Trophoblast cell (in vitro differentiated cells and primary cell): ENCODE measurements around the gene DISC1.

ENCODE experiments used
- DNase-seq, 2 donors: peaks; one replicate each; pipeline ENCODE4 v3.0.0-alpha.2; 2016
- H2AFZ ChIP-seq: 2 replicates; pipeline ENCODE4 v1.6.1; 2013; ENCODE audit warnings: low read length, moderate library complexity, mild to moderate bottlenecking; ENCODE audit not compliant: insufficient read depth, poor library complexity
- H2AK5ac ChIP-seq: 2 replicates; pipeline ENCODE4 v1.6.1; 2013; ENCODE audit warnings: mild to moderate bottlenecking, low read length
- H2BK120ac ChIP-seq: 2 replicates; pipeline ENCODE4 v1.6.1; 2013; ENCODE audit warnings: low read length, mild to moderate bottlenecking, moderate library complexity; ENCODE audit not compliant: insufficient read depth, poor library complexity
- H2BK12ac ChIP-seq: 2 replicates; pipeline ENCODE4 v1.6.1; 2013; ENCODE audit warnings: mild to moderate bottlenecking, low read length, moderate library complexity
- H2BK5ac ChIP-seq: 2 replicates; pipeline ENCODE4 v1.6.1; 2013; ENCODE audit warnings: low read length, low read depth, moderate library complexity, mild to moderate bottlenecking; ENCODE audit not compliant: poor library complexity
- H3K14ac ChIP-seq: 2 replicates; pipeline ENCODE4 v1.6.1; 2013; ENCODE audit warnings: mild to moderate bottlenecking, low read length
- H3K18ac ChIP-seq: 2 replicates; pipeline ENCODE4 v1.6.1; 2013; ENCODE audit warnings: mild to moderate bottlenecking, low read length
- H3K23ac ChIP-seq: 2 replicates; pipeline ENCODE4 v1.6.1; 2013; ENCODE audit warnings: low read length
- H3K27ac ChIP-seq: 2 replicates; pipeline ENCODE4 v1.5.1; 2013; ENCODE audit warnings: low read depth, mild to moderate bottlenecking, inconsistent platforms, low read length, moderate library complexity
- H3K27me3 ChIP-seq: 2 replicates; pipeline ENCODE4 v1.6.1; 2013; ENCODE audit warnings: inconsistent platforms, mild to moderate bottlenecking, low read length, moderate library complexity; ENCODE audit not compliant: insufficient read depth
- H3K36me3 ChIP-seq, 2 experiments: 1 replicate in 1 of 2; 2 replicates in 1 of 2; pipeline ENCODE4 v1.6.1; 2013; ENCODE audit warnings: low read length in 2 of 2, mild to moderate bottlenecking in 2 of 2, moderate library complexity in 1 of 2; ENCODE audit not compliant: insufficient read depth in 2 of 2, control insufficient read depth in 1 of 2
- H3K4ac ChIP-seq: 2 replicates; pipeline ENCODE4 v1.6.1; 2013; ENCODE audit warnings: low read depth, mild to moderate bottlenecking, low read length, moderate library complexity
- H3K4me1 ChIP-seq, 2 experiments: 1 replicate in 1 of 2; 2 replicates in 1 of 2; pipeline ENCODE4 v1.6.1; 2013; ENCODE audit warnings: low read length in 2 of 2, mild to moderate bottlenecking in 2 of 2, moderate library complexity in 1 of 2; ENCODE audit not compliant: insufficient read depth in 2 of 2, control insufficient read depth in 1 of 2
- H3K4me2 ChIP-seq: 2 replicates; pipeline ENCODE4 v1.6.1; 2013; ENCODE audit warnings: inconsistent platforms, mild to moderate bottlenecking, low read length, moderate library complexity
- H3K4me3 ChIP-seq: 2 replicates; pipeline ENCODE4 v1.5.1; 2013; ENCODE audit warnings: mild to moderate bottlenecking, low read depth, low read length, inconsistent platforms
- H3K79me1 ChIP-seq: one replicate; pipeline ENCODE4 v1.6.1; 2013; ENCODE audit warnings: low read length
- H3K79me2 ChIP-seq: 2 replicates; pipeline ENCODE4 v1.6.1; 2013; ENCODE audit warnings: low read length, mild to moderate bottlenecking; ENCODE audit not compliant: control insufficient read depth, insufficient read depth, poor library complexity
- H3K9ac ChIP-seq: 2 replicates; pipeline ENCODE4 v1.6.1; 2013; ENCODE audit warnings: mild to moderate bottlenecking, low read length
- H3K9me3 ChIP-seq: 2 replicates; pipeline ENCODE4 v1.6.1; 2013; ENCODE audit warnings: low read depth, mild to moderate bottlenecking, control low read depth, inconsistent platforms, low read length; ENCODE audit not compliant: insufficient read depth
- H4K12ac ChIP-seq: 2 replicates; pipeline ENCODE4 v1.6.1; 2013; ENCODE audit warnings: low read depth, mild to moderate bottlenecking, low read length, moderate library complexity
- H4K8ac ChIP-seq: 2 replicates; pipeline ENCODE4 v1.6.1; 2013; ENCODE audit warnings: low read depth, mild to moderate bottlenecking, low read length, moderate library complexity
- H4K91ac ChIP-seq: one replicate; pipeline ENCODE4 v1.6.1; 2013; ENCODE audit warnings: low read depth, mild to moderate bottlenecking, low read length, moderate library complexity
- WGBS: extraction: QIAGEN DNeasy Blood & Tissue Kit; methylation state at CpG from one replicate; pipeline ENCODE4 v1.1.7; 2013; ENCODE audit warnings: missing lambda C conversion rate; ENCODE audit not compliant: insufficient read length, insufficient coverage; ENCODE audit errors: extremely low coverage; 5-methylcytosine and 5-hydroxymethylcytosine counted together

DISC1 gene

GRCh38 chr1:231719485-231720183 is 93.0 kb downstream of the DISC1 start:
- Histone ChIP-seq H3K27ac (no peak overlapping the region), H4K91ac (no peak overlapping the region), H3K79me2 (no peaks in the 10 kb centered on the region), H4K12ac (no peak overlapping the region), H3K4me1 (no peaks in the 10 kb centered on the region), H3K79me1 (no peaks in the 10 kb centered on the region), H3K18ac (no peak overlapping the region), H3K9me3 (no peaks in the 10 kb centered on the region), H3K14ac (no peak overlapping the region), H3K9ac (no peak overlapping the region), H3K4me2 (no peak overlapping the region), H2BK120ac (no peak overlapping the region), H2AFZ (no peak overlapping the region), H3K4me3 (no peak overlapping the region), H3K23ac (no peak overlapping the region), H2BK5ac (no peak overlapping the region), H4K8ac (no peak overlapping the region), H3K36me3 (no peaks in the 10 kb centered on the region), H2BK12ac (no peak overlapping the region), H3K27me3 (no peaks in the 10 kb centered on the region), H2AK5ac (no peak overlapping the region), H3K4ac (no peak overlapping the region)
- WGBS = no CpG with 5 or more reads among the region's 7 CpGs
- peak in 1 of 2 donors; percentile 66 for DNase-seq

- Histone ChIP-seq H3K9ac (no peak overlapping the region), H3K14ac (no peak overlapping the region), H2BK12ac (no peak overlapping the region), H2BK5ac (no peak overlapping the region), H3K23ac (no peak overlapping the region), H3K27ac (no peak overlapping the region), H3K4ac (no peak overlapping the region), H3K79me1 (no peaks in the 10 kb centered on the region), H2AK5ac (no peak overlapping the region), H3K4me1 (peaks cover 3% of the 10 kb centered on the region in 2 experiments), H3K4me2 (no peak overlapping the region), H3K18ac (no peak overlapping the region), H3K4me3 (no peak overlapping the region), H3K36me3 (no peaks in the 10 kb centered on the region), H2AFZ (no peak overlapping the region), H3K27me3 (no peaks in the 10 kb centered on the region), H2BK120ac (no peak overlapping the region), H4K12ac (no peak overlapping the region), H4K8ac (no peak overlapping the region), H3K79me2 (no peaks in the 10 kb centered on the region), H3K9me3 (no peaks in the 10 kb centered on the region), H4K91ac (no peak overlapping the region)
- no peak for DNase-seq
- no CpG with 5 or more reads among the region's 5 CpGs for WGBS
Measured at GRCh38 chr1:231720652-231721325, 94.2 kb downstream of the DISC1 start.

GRCh38 chr1:231721436-231721835 is 94.8 kb downstream of the DISC1 start:
- Histone ChIP-seq H3K18ac (no peak overlapping the region), H3K4me3 (no peak overlapping the region), H3K23ac (no peak overlapping the region), H3K4me2 (no peak overlapping the region), H4K91ac (no peak overlapping the region), H3K4me1 (peaks cover 3% of the 10 kb centered on the region in 2 experiments), H2BK12ac (no peak overlapping the region), H3K27ac (no peak overlapping the region), H2AFZ (no peak overlapping the region), H2AK5ac (no peak overlapping the region), H4K12ac (no peak overlapping the region), H3K27me3 (no peaks in the 10 kb centered on the region), H3K4ac (no peak overlapping the region), H4K8ac (no peak overlapping the region), H3K9me3 (no peaks in the 10 kb centered on the region), H2BK120ac (no peak overlapping the region), H3K9ac (no peak overlapping the region), H3K14ac (no peak overlapping the region), H2BK5ac (no peak overlapping the region), H3K79me2 (no peaks in the 10 kb centered on the region), H3K36me3 (no peaks in the 10 kb centered on the region), H3K79me1 (peaks cover 2% of the 10 kb centered on the region)
- no peak for DNase-seq

DNA sequence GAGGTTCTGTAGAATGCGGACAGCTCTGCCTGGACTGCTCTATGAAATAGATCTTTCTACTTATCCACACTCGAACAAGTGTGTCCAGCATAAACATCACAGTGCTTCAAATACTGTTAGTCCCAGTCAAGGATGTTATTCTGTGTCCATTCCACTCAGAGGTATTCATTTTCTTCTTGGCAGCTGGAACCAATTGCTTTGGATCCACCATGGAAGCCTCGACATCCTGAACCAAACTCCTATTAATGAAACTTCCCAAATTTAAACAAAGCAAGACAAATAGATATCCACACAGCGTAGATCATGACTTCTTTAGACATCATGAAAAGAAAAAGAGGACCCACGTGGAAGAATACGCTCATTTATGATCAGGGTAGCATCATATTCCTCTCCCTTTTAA is 95.8 kb downstream of the DISC1 start:
- no peaks in the 10 kb centered on the region for H3K27me3 ChIP-seq
- no peak overlapping the region for H4K8ac ChIP-seq
- no peaks in the 10 kb centered on the region for H3K9me3 ChIP-seq
- H2BK120ac ChIP-seq = no peak overlapping the region
- H4K12ac ChIP-seq = no peak overlapping the region
- no peak overlapping the region for H3K23ac ChIP-seq
- no peak overlapping the region for H2AK5ac ChIP-seq
- H2AFZ ChIP-seq = no peak overlapping the region
- peaks cover 3% of the 10 kb centered on the region in 2 experiments for H3K4me1 ChIP-seq
- H3K27ac ChIP-seq = no peak overlapping the region
- no peak overlapping the region for H3K4me2 ChIP-seq
- H3K4ac ChIP-seq = no peak overlapping the region
- H3K9ac ChIP-seq = no peak overlapping the region
- DNase-seq = no peak
- no peak overlapping the region for H2BK12ac ChIP-seq
- H2BK5ac ChIP-seq = no peak overlapping the region
- H4K91ac ChIP-seq = no peak overlapping the region
- no CpG with 5 or more reads among the region's 6 CpGs for WGBS
- H3K79me1 ChIP-seq = peaks cover 2% of the 10 kb centered on the region
- H3K18ac ChIP-seq = no peak overlapping the region
- H3K79me2 ChIP-seq = no peaks in the 10 kb centered on the region
- no peak overlapping the region for H3K4me3 ChIP-seq
- H3K36me3 ChIP-seq = no peaks in the 10 kb centered on the region
- H3K14ac ChIP-seq = no peak overlapping the region
